AG09309 (cell line): Measurements from ENCODE around the gene OXER1.

Source experiments
- DNase-seq: peaks from one replicate; pipeline ENCODE4 v3.0.0-alpha.2; 2010; ENCODE audit warnings: low read depth
- H3K4me3 ChIP-seq: 2 replicates; pipeline ENCODE4 v1.5.1; 2011; ENCODE audit warnings: mild to moderate bottlenecking, low read depth, low read length, moderate library complexity; ENCODE audit not compliant: control insufficient read depth
- TF ChIP-seq, protein P1 (sequence below): IDR thresholded peaks from 2 replicates; pipeline ENCODE4 v1.5.1; 2011; ENCODE audit warnings: mild to moderate bottlenecking, low read depth, low read length, inconsistent platforms; ENCODE audit not compliant: insufficient read depth, control insufficient read depth; ENCODE audit errors: missing control alignments

The OXER1 gene

GRCh38 chr2:42712934-42713333 lies 51.0 kb downstream of the OXER1 start:
- TF ChIP-seq, protein P1, sequence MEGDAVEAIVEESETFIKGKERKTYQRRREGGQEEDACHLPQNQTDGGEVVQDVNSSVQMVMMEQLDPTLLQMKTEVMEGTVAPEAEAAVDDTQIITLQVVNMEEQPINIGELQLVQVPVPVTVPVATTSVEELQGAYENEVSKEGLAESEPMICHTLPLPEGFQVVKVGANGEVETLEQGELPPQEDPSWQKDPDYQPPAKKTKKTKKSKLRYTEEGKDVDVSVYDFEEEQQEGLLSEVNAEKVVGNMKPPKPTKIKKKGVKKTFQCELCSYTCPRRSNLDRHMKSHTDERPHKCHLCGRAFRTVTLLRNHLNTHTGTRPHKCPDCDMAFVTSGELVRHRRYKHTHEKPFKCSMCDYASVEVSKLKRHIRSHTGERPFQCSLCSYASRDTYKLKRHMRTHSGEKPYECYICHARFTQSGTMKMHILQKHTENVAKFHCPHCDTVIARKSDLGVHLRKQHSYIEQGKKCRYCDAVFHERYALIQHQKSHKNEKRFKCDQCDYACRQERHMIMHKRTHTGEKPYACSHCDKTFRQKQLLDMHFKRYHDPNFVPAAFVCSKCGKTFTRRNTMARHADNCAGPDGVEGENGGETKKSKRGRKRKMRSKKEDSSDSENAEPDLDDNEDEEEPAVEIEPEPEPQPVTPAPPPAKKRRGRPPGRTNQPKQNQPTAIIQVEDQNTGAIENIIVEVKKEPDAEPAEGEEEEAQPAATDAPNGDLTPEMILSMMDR: no peak
- H3K4me3 ChIP-seq: no peak overlapping the region
- no peak for DNase-seq
